ENCODE measurements around the gene CAMTA1.

DNA sequence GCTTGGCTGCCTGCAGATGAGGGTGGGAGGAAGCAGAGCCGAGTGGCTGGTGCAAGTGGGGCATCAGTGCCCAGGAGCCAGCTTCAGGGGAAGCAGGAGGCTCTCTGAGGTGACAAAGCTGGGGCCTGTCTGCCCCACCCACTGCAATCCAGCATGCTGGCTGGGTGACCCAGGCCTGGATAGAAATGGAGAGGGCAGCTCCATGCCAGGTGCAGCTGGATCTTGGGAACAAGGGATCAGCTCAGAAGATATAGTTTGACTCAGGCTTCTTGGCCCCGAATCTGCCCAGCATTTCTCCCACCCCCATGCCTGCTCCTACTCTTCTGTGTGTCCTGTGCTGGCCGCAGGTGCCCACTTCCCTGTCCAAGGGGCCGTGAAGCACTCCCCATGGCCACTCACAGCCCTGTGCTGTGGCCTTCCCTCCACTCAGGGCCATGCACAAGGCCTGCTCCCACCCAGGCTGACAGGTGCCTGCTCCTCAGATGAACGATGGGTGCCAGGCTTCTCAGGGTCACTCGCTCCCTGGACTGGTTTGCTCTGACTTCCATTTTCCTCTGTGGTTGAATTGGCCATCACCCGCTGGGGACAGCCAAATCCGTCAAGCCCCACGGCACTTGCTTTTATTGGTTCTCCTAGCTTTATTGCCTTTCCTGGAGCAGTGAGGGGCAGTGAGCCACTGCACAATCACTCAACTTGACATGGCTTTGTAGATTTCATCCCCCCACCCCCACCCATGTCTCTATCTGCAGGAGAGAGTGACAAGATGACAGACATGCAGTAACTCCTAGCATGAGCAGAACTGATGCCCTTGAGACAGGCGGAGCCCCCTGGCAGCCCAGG is 811.1 kb downstream of the CAMTA1 start:
- TF ChIP-seq, protein P1, sequence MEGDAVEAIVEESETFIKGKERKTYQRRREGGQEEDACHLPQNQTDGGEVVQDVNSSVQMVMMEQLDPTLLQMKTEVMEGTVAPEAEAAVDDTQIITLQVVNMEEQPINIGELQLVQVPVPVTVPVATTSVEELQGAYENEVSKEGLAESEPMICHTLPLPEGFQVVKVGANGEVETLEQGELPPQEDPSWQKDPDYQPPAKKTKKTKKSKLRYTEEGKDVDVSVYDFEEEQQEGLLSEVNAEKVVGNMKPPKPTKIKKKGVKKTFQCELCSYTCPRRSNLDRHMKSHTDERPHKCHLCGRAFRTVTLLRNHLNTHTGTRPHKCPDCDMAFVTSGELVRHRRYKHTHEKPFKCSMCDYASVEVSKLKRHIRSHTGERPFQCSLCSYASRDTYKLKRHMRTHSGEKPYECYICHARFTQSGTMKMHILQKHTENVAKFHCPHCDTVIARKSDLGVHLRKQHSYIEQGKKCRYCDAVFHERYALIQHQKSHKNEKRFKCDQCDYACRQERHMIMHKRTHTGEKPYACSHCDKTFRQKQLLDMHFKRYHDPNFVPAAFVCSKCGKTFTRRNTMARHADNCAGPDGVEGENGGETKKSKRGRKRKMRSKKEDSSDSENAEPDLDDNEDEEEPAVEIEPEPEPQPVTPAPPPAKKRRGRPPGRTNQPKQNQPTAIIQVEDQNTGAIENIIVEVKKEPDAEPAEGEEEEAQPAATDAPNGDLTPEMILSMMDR (conservative IDR thresholded peaks at IDR 0.05; ENCODE audit: low read length): no peak
- TF ChIP-seq EZH2phosphoT487 (IDR thresholded peaks at IDR 0.05; ENCODE audit: borderline replicate concordance, low read depth, low read length): no peak
